Rectal smooth muscle tissue (tissue), 1 donor: ENCODE results near the gene SLC2A5.

ENCODE experiments used
- H3K27ac ChIP-seq: one replicate; pipeline ENCODE4 v1.7.0; 2013; ENCODE audit warnings: low read depth, low read length, inconsistent platforms
- H3K27me3 ChIP-seq: one replicate; pipeline ENCODE4 v1.7.0; 2013; ENCODE audit warnings: low read length; ENCODE audit not compliant: control insufficient read depth, insufficient read depth
- H3K36me3 ChIP-seq: one replicate; pipeline ENCODE4 v1.7.0; 2013; ENCODE audit warnings: low read length; ENCODE audit not compliant: control insufficient read depth, insufficient read depth
- H3K4me1 ChIP-seq: one replicate; pipeline ENCODE4 v1.7.0; 2013; ENCODE audit warnings: low read length; ENCODE audit not compliant: control insufficient read depth, insufficient read depth
- H3K4me3 ChIP-seq: one replicate; pipeline ENCODE4 v1.7.0; 2013; ENCODE audit warnings: low read length
- H3K9ac ChIP-seq: one replicate; pipeline ENCODE4 v1.7.0; 2013; ENCODE audit warnings: low read length

The SLC2A5 gene

GRCh38 chr1:9051379-9051778 is 18.1 kb downstream of the SLC2A5 start:
- H3K27me3 ChIP-seq, result no peaks in the 10 kb centered on the region
- no peak overlapping the region for H3K4me3 ChIP-seq
- H3K9ac ChIP-seq, result no peak overlapping the region
- no peaks in the 10 kb centered on the region for H3K4me1 ChIP-seq
- no peaks in the 10 kb centered on the region for H3K36me3 ChIP-seq
- no peak overlapping the region for H3K27ac ChIP-seq

- Histone ChIP-seq H3K4me3 (no peak overlapping the region), H3K27me3 (no peaks in the 10 kb centered on the region), H3K36me3 (no peaks in the 10 kb centered on the region), H3K4me1 (no peaks in the 10 kb centered on the region), H3K9ac (no peak overlapping the region), H3K27ac (no peak overlapping the region)
Measured at GRCh38 chr1:9050803-9051202, 18.6 kb downstream of the SLC2A5 start.

GRCh38 chr1:9048551-9048950 is 20.9 kb downstream of the SLC2A5 start:
- H3K36me3 ChIP-seq, result no peaks in the 10 kb centered on the region
- no peaks in the 10 kb centered on the region for H3K4me1 ChIP-seq
- H3K9ac ChIP-seq, result no peak overlapping the region
- H3K27me3 ChIP-seq, result no peaks in the 10 kb centered on the region
- H3K27ac ChIP-seq, result no peak overlapping the region
- no peak overlapping the region for H3K4me3 ChIP-seq

- H3K4me1 ChIP-seq, result no peaks in the 10 kb centered on the region
- H3K4me3 ChIP-seq, result no peak overlapping the region
Measured at GRCh38 chr1:9047019-9047418, 22.4 kb downstream of the SLC2A5 start.

GRCh38 chr1:9045861-9046510 is 23.4 kb downstream of the SLC2A5 start:
- no peaks in the 10 kb centered on the region for H3K4me1 ChIP-seq
- no peak overlapping the region for H3K27ac ChIP-seq
- H3K4me3 ChIP-seq, result no peak overlapping the region
- no peaks in the 10 kb centered on the region for H3K27me3 ChIP-seq
- no peaks in the 10 kb centered on the region for H3K36me3 ChIP-seq
- H3K9ac ChIP-seq, result no peak overlapping the region

More at GRCh38 chr1:9047019-9047418, 22.4 kb downstream of the SLC2A5 start:
- H3K27me3 ChIP-seq, result no peaks in the 10 kb centered on the region
- no peak overlapping the region for H3K27ac ChIP-seq
- no peak overlapping the region for H3K9ac ChIP-seq
- no peaks in the 10 kb centered on the region for H3K36me3 ChIP-seq

GRCh38 chr1:9044236-9044635 is 25.2 kb downstream of the SLC2A5 start:
- no peaks in the 10 kb centered on the region for H3K4me1 ChIP-seq
- H3K36me3 ChIP-seq, result no peaks in the 10 kb centered on the region
- no peak overlapping the region for H3K27ac ChIP-seq
- no peak overlapping the region for H3K4me3 ChIP-seq
- no peaks in the 10 kb centered on the region for H3K27me3 ChIP-seq
- no peak overlapping the region for H3K9ac ChIP-seq

GRCh38 chr1:9042272-9042671 is 27.2 kb downstream of the SLC2A5 start:
- Histone ChIP-seq H3K27ac (no peak overlapping the region), H3K4me1 (no peaks in the 10 kb centered on the region), H3K36me3 (no peaks in the 10 kb centered on the region), H3K9ac (no peak overlapping the region), H3K4me3 (no peak overlapping the region), H3K27me3 (no peaks in the 10 kb centered on the region)

- Histone ChIP-seq H3K9ac (no peak overlapping the region), H3K36me3 (no peaks in the 10 kb centered on the region), H3K27me3 (no peaks in the 10 kb centered on the region), H3K4me3 (no peak overlapping the region), H3K27ac (no peak overlapping the region), H3K4me1 (no peaks in the 10 kb centered on the region)
Measured at GRCh38 chr1:9041116-9041779, 28.2 kb downstream of the SLC2A5 start.

- no peaks in the 10 kb centered on the region for H3K4me1 ChIP-seq
- no peak overlapping the region for H3K9ac ChIP-seq
- H3K36me3 ChIP-seq, result no peaks in the 10 kb centered on the region
- H3K4me3 ChIP-seq, result no peak overlapping the region
- H3K27me3 ChIP-seq, result no peaks in the 10 kb centered on the region
- no peak overlapping the region for H3K27ac ChIP-seq
Measured at GRCh38 chr1:9040659-9041030, 28.8 kb downstream of the SLC2A5 start.

- no peak overlapping the region for H3K27ac ChIP-seq
- H3K36me3 ChIP-seq, result no peaks in the 10 kb centered on the region
- H3K9ac ChIP-seq, result no peak overlapping the region
- H3K4me1 ChIP-seq, result no peaks in the 10 kb centered on the region
- no peaks in the 10 kb centered on the region for H3K27me3 ChIP-seq
- H3K4me3 ChIP-seq, result no peak overlapping the region
Measured at GRCh38 chr1:9039761-9040658, 29.4 kb downstream of the SLC2A5 start.

- no peak overlapping the region for H3K27ac ChIP-seq
- no peak overlapping the region for H3K4me3 ChIP-seq
- no peaks in the 10 kb centered on the region for H3K36me3 ChIP-seq
- H3K4me1 ChIP-seq, result no peaks in the 10 kb centered on the region
- H3K27me3 ChIP-seq, result no peaks in the 10 kb centered on the region
- H3K9ac ChIP-seq, result no peak overlapping the region
Measured at GRCh38 chr1:9038881-9039760, 30.3 kb downstream of the SLC2A5 start.

- H3K9ac ChIP-seq, result no peak overlapping the region
- H3K4me1 ChIP-seq, result no peaks in the 10 kb centered on the region
- H3K27me3 ChIP-seq, result no peaks in the 10 kb centered on the region
- no peak overlapping the region for H3K4me3 ChIP-seq
- H3K27ac ChIP-seq, result no peak overlapping the region
- H3K36me3 ChIP-seq, result no peaks in the 10 kb centered on the region
Measured at GRCh38 chr1:9038338-9038650, 31.1 kb downstream of the SLC2A5 start.
